ENCODE results near the gene CALN1. TPM values are rescaled to one million over a fixed set of nuclear protein-coding genes. Genes with fewer than 3 reads are reported as not detected.

The CALN1 gene
- polyA plus RNA-seq, 1 donor (not counting 4 experiments of a cell fraction or from before 2014, with no cell fraction given), result not detected

DNA sequence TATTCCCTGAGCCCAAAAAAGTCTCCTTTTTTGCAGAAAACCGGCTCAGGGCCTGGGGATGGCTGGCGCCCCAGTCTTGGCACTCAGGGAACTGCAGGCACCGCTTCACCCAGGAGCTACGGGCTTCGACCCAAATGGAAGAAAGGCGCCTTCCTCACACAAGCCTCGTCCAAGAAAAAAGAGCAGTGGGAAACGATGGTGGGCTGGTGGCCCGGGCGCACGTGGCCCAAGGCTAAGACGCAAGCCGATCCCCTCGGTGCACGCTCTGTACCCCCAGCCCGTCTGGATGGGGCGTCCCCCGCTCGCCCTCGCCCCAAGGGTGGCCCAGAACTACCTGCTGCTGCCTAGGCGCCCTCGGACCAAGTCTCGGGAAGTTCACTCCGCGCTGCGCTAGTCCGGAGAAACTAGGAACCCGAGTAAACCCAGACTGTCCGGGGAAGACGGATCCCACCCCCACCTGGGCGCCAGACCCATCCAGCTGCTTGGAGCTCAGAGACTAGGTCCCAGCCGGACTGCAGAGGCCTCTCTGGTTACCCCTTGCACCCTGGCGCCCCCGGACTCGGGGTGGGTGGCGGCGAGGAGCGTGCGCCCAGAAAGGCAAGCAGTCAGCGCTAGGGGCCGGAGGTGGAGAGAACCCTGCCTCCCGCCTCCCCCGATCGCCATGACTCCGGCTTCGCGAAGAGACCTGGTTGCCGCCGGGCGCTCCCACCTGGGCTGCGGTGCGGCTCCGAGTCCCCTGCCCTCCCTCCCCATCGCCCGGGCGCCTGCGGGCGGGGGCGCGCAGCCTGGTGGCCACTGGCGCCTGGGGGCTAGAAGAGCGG lies 76.4 kb downstream of the CALN1 start:
- DNase-seq (ENCODE audit: low read depth, low spot score), result no peak
- peak; percentile 56 for TF ChIP-seq EZH2 (IDR thresholded peaks at IDR 0.05; ENCODE audit: low read length)
- TF ChIP-seq, protein P1, sequence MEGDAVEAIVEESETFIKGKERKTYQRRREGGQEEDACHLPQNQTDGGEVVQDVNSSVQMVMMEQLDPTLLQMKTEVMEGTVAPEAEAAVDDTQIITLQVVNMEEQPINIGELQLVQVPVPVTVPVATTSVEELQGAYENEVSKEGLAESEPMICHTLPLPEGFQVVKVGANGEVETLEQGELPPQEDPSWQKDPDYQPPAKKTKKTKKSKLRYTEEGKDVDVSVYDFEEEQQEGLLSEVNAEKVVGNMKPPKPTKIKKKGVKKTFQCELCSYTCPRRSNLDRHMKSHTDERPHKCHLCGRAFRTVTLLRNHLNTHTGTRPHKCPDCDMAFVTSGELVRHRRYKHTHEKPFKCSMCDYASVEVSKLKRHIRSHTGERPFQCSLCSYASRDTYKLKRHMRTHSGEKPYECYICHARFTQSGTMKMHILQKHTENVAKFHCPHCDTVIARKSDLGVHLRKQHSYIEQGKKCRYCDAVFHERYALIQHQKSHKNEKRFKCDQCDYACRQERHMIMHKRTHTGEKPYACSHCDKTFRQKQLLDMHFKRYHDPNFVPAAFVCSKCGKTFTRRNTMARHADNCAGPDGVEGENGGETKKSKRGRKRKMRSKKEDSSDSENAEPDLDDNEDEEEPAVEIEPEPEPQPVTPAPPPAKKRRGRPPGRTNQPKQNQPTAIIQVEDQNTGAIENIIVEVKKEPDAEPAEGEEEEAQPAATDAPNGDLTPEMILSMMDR (optimal IDR thresholded peaks at IDR 0.05 in 1 of 3, IDR thresholded peaks at IDR 0.05 in 1 of 3, conservative IDR thresholded peaks at IDR 0.05 in 1 of 3; ENCODE audit: extremely low read depth in 1 of 3, insufficient read depth in 2 of 3, low read length in 3 of 3), result no peak
- Histone ChIP-seq H3K9me3 (ENCODE audit: control insufficient read depth, low read depth, low read length) (no peaks in the 10 kb centered on the region), H2AFZ (ENCODE audit: control insufficient read depth, low read length) (no peak overlapping the region), H3K9ac (ENCODE audit: control insufficient read depth, extremely low read depth, insufficient read depth, low read length) (no peak overlapping the region), H3K4me3 (ENCODE audit: control insufficient read depth in 2 of 3, extremely low read depth in 1 of 3, insufficient read depth in 2 of 3, low read depth in 1 of 3, low read length in 3 of 3) (no peak overlapping the region), H3K36me3 (ENCODE audit: control insufficient read depth in 2 of 2, extremely low read depth in 1 of 2, insufficient read depth in 2 of 2, low read length in 2 of 2) (no peaks in the 10 kb centered on the region), H4K20me1 (ENCODE audit: control insufficient read depth, extremely low read depth, insufficient read depth, low read length) (no peaks in the 10 kb centered on the region), H3K79me2 (ENCODE audit: control insufficient read depth, insufficient read depth, low read length) (no peaks in the 10 kb centered on the region), H3K4me1 (ENCODE audit: control insufficient read depth, extremely low read depth, insufficient read depth, low read length) (no peaks in the 10 kb centered on the region), H3K27ac (ENCODE audit: control insufficient read depth, insufficient read depth, low read length) (no peak overlapping the region), H3K27me3 (ENCODE audit: control insufficient read depth, extremely low read depth, insufficient read depth, low read length) (peaks cover 40% of the 10 kb centered on the region), H3K4me2 (ENCODE audit: control insufficient read depth, extremely low read depth, insufficient read depth, low read depth, low read length) (no peak overlapping the region), H3K9me1 (ENCODE audit: control insufficient read depth, extremely low read depth, insufficient read depth, low read length) (no peaks in the 10 kb centered on the region)
- dilution Hi-C loops (cut with MboI; ENCODE audit: extremely low pct_ligation_motif_present, low sequenced_read_pairs), result no loop called here
- FAIRE-seq, result no peak

DNA sequence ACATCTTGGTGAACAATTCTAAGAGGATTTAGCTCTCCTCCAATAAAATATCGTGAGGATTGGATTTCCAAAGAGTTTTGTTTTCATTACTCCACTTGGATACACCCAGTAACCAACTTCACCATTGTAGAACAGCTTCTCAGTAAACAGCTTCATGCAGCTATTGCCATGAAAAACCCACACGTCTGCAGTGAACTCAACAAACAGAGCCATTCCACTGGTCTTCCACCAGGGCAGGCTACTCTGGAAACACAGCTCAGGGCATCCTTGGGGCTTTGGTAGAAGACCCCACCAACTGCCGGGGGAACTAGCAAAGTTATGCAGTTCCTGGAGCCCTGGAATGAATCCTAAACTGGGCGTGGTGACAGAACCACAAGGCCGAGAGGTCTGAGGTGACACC lies 77.4 kb downstream of the CALN1 start:
- no peak overlapping the region for H3K27ac ChIP-seq (ENCODE audit: control insufficient read depth, insufficient read depth, low read length)
- no peak overlapping the region for H3K4me3 ChIP-seq (ENCODE audit: control insufficient read depth in 2 of 3, extremely low read depth in 1 of 3, insufficient read depth in 2 of 3, low read depth in 1 of 3, low read length in 3 of 3)
- H2AFZ ChIP-seq (ENCODE audit: control insufficient read depth, low read length), result no peak overlapping the region
- H3K4me1 ChIP-seq (ENCODE audit: control insufficient read depth, extremely low read depth, insufficient read depth, low read length), result no peaks in the 10 kb centered on the region
- TF ChIP-seq, protein P1 (optimal IDR thresholded peaks at IDR 0.05 in 1 of 3, IDR thresholded peaks at IDR 0.05 in 1 of 3, conservative IDR thresholded peaks at IDR 0.05 in 1 of 3; ENCODE audit: extremely low read depth in 1 of 3, insufficient read depth in 2 of 3, low read length in 3 of 3), result no peak
- no peak for TF ChIP-seq EZH2 (IDR thresholded peaks at IDR 0.05; ENCODE audit: low read length)
- no peaks in the 10 kb centered on the region for H3K79me2 ChIP-seq (ENCODE audit: control insufficient read depth, insufficient read depth, low read length)
- H3K27me3 ChIP-seq (ENCODE audit: control insufficient read depth, extremely low read depth, insufficient read depth, low read length), result peaks cover 40% of the 10 kb centered on the region
- no peaks in the 10 kb centered on the region for H3K36me3 ChIP-seq (ENCODE audit: control insufficient read depth in 2 of 2, extremely low read depth in 1 of 2, insufficient read depth in 2 of 2, low read length in 2 of 2)
- no peaks in the 10 kb centered on the region for H3K9me3 ChIP-seq (ENCODE audit: control insufficient read depth, low read depth, low read length)
- no peak overlapping the region for H3K9ac ChIP-seq (ENCODE audit: control insufficient read depth, extremely low read depth, insufficient read depth, low read length)
- no peaks in the 10 kb centered on the region for H4K20me1 ChIP-seq (ENCODE audit: control insufficient read depth, extremely low read depth, insufficient read depth, low read length)
- H3K9me1 ChIP-seq (ENCODE audit: control insufficient read depth, extremely low read depth, insufficient read depth, low read length), result no peaks in the 10 kb centered on the region
- dilution Hi-C loops (cut with MboI; ENCODE audit: extremely low pct_ligation_motif_present, low sequenced_read_pairs), result no loop called here
- FAIRE-seq (no peak), DNase-seq (ENCODE audit: low read depth, low spot score) (no peak)
- no peak overlapping the region for H3K4me2 ChIP-seq (ENCODE audit: control insufficient read depth, extremely low read depth, insufficient read depth, low read depth, low read length)
